ENCODE results near the gene MAGOHB.
"Not testable (repeated sequence)": the region's sequence is repeated elsewhere in the genome, so short reads cannot be mapped to it uniquely, and the experiment has no call there.

MAGOHB gene

GRCh38 chr12:10612110-10612509 lies 1.3 kb downstream of the MAGOHB start:
- DNase-seq (ENCODE audit: low read depth), result no peak

DNA sequence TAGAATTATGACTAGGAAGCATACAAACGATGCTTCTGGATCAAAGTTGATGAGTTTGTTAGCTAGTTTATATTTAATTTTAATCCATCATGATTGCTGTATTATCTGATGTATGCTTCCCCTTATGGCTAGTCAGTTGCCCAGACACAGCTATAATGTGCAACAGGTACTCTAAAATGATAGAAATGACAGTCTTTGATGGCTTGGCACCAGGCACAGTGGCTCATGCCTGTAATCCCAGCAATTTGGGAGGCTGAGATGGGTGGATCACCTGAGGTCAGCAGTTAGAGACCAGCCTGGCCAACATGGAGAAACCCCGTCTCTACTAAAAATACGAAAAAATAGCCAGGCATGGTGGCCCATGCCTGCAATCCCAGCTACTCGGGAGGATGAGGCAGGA lies 2.2 kb downstream of the MAGOHB start:
- not testable (repeated sequence) for DNase-seq (ENCODE audit: low read depth)

DNA sequence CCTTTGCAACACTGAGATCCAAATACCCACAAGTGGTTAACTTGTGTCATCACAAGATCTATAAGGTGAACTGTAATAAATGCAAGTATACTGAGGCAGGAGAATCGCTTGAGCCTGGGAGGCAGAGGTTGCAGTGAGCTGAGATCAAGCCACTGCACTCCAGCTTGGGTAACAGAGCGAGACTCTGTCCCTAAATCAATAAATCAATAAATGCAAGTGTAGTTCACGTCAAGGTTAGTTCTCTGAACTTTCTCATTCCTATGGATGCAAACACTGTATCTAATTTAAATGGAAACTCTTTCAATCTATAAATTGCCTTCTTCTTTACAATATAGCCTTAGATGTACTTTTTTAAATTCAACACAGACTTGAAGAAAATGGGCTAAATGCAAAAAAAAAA lies 3.2 kb downstream of the MAGOHB start:
- DNase-seq (ENCODE audit: low read depth), result no peak

GRCh38 chr12:10607885-10608458 lies 5.4 kb downstream of the MAGOHB start:
- no peak for DNase-seq (ENCODE audit: low read depth)

DNA sequence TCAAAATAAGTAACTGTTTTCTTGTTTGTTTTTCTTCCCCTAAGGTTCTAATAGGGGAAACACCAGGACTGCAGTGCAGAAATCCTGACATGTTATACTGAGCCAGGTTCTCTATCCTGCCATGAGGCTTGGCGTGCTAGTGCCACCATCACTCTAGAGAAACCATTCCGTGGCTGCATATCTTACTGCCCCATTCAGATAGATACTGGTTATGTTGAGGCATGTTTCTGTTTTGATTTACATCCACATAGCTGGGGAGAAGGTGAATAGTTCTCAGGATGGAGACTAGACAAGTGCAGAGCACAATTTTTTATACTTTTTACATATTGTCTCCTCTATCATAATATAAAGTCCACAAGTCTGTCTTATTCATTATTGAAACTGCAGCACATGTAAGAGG lies 11.5 kb downstream of the MAGOHB start:
- DNase-seq (ENCODE audit: low read depth), result no peak

DNA sequence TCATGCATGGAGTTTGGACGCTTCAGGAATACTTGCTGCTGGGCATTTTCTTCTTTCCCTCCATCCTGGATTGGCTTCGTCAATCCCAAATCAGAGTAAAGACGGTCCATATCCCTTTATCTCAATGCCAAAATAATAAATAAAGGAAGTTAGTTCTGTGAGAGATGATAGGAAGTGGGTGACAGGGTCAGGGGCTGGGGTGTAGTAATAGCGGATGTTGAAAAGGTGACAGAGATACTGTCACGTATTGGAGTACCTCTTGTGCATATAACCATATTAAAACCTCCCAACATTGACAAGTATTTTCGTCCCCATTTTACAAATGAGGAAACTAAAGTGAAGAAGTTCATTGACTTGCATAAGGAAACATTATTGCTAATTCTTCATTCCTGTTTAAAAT lies 12.4 kb downstream of the MAGOHB start:
- DNase-seq (ENCODE audit: low read depth), result no peak

DNA sequence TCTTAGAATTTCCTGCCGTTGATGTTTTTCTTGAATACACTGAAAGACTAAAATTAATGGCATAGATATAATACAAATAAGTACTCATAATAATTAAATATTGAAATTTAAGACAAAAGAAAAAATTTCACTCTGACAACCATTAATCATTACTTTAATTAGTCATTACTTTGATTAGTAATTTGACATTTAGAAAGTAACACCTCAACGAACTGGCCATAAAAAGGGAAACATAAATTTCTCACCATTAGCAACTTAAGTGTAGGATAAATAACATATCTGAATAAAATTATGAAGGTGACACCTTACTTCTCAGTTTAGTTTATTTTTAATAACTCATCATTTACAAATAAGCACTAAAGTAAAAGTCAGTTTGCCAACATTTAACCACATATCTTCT lies 17.5 kb downstream of the MAGOHB start:
- DNase-seq (ENCODE audit: low read depth), result no peak

DNA sequence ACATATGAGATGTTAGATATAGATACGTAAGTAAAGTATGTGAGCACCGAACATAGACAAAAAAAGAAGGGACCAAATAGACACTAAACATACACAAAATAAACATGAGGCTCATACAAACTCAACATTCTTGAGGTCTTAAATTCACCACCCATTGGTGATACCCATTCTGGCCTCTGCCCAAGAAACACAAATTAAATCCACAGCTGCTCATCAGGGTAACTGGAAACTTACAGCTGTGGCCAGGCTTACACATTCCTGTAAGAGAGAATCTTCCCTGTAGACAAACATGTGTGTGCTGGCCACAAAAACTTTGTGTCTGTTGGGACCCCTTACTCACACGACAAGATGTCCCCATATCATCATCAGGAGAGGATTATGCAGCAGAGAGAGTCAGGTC lies 22.4 kb downstream of the MAGOHB start:
- DNase-seq (ENCODE audit: low read depth), result no peak

DNA sequence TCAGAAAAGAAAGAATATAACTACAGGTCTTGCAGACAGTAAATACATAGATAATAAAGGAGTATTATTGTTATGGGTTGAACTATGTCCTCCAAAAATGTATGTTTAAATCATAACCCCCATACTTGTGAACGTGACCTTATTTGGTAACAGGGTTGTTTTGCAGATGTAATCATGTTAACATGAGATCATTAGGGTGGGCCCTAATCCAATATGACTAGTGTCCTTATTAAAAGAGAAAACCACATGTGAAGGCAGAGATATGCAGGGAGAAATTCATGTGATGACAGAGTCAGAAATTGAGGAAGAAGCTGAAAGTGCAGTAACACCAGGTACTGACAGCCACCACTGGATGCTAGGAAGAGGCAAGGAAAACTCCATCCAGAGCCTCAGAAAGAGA lies 29.0 kb downstream of the MAGOHB start:
- no peak for DNase-seq (ENCODE audit: low read depth)

DNA sequence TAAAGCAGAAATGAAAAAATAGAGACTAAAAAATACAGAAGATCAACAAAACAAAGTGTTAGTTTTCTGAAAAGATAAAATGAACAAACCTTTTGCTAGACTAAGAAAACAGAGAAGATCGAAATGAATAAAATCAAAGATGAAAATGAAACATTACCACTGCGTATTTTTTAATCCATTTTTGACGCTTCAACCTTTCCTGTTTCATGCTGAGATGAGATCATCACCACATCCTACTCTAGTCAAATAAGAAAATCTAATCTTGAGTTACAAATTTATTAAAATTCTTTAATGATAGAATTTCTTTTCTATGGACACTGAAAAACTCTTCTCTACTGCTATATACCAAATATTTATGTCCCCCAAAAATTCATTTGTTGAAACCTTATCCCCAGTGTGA lies 30.7 kb downstream of the MAGOHB start:
- DNase-seq (ENCODE audit: low read depth), result no peak

DNA sequence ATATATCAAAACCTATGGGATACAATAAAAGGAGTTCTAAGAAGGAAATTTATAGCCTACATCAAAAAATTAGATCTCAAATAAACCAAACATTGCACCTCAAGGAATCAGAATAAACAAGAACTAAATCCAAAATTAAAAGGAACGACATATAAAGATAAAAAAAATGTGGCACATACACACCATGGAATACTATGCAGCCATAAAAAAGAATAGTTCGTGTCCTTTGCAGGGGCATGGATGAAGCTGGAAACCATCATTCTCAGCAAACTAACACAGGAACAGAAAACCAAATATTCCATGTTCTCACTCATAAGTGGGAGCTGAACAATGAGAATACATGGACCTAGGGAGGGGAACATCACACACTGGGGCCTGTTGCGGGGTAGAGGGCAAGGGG lies 31.3 kb downstream of the MAGOHB start:
- DNase-seq (ENCODE audit: low read depth), result not testable (repeated sequence)

DNA sequence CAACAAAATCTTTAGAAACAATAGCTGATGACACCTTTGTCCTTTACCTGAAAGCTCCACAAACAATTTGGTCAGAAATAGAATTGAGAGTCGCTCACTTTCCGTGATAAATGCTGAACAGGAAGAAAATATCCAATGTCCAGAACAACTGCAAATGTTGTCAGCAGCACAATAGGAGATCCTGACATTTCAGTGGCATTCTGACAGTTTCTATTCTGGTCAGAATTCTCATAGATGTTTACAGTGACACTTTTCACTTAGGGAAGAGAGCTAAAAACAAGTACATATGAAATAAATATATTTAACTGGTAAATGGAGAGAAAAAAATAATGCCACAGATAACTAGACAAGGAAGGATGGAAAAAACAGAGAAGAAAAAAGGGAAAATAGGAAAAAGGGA lies 39.1 kb downstream of the MAGOHB start:
- no peak for DNase-seq (ENCODE audit: low read depth)

- peak; percentile 34 for DNase-seq (ENCODE audit: low read depth)
Measured at GRCh38 chr12:10572021-10572490, 41.4 kb downstream of the MAGOHB start.

- no peak for DNase-seq (ENCODE audit: low read depth)
Measured at GRCh38 chr12:10571141-10571540, 42.3 kb downstream of the MAGOHB start.

DNA sequence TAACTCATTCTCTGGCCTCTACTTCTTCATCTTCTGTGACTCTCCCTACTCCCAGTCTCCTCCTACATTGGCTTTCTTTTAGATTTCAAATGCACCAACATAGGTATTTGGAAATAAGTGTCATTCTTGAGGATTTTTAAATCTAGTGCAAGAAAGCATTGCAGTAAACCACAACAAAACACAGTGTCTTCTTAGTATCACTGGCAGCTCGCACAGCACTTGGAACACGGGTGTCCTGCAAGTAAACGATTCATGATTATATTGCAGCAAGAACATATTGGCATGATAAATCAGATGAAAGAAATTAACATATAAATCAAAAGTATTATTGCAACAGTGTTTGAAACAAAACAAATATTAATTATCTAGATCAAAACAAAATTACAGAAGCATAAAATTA lies 45.6 kb downstream of the MAGOHB start:
- no peak for DNase-seq (ENCODE audit: low read depth)

DNA sequence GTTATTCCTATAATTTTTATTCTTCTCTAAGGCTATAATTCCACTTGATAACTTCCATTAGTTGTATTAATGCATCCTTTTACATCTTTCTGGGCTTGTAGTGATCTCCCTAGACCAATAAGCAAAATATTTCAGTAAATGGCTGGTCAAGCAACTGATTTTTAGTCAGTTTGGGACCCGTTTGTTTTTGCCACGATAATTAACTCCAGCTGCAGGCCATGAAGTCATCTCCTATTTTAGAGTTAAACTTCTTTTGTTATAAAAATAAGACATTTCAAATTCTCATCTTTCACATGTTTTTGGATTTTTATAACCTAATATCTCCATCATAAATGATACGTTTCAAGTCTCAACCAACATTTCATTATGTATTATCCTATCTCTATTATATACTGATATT lies 49.4 kb downstream of the MAGOHB start:
- no peak for DNase-seq (ENCODE audit: low read depth)

GRCh38 chr12:10563002-10563401 lies 50.4 kb downstream of the MAGOHB start:
- no peak for DNase-seq (ENCODE audit: low read depth)

DNA sequence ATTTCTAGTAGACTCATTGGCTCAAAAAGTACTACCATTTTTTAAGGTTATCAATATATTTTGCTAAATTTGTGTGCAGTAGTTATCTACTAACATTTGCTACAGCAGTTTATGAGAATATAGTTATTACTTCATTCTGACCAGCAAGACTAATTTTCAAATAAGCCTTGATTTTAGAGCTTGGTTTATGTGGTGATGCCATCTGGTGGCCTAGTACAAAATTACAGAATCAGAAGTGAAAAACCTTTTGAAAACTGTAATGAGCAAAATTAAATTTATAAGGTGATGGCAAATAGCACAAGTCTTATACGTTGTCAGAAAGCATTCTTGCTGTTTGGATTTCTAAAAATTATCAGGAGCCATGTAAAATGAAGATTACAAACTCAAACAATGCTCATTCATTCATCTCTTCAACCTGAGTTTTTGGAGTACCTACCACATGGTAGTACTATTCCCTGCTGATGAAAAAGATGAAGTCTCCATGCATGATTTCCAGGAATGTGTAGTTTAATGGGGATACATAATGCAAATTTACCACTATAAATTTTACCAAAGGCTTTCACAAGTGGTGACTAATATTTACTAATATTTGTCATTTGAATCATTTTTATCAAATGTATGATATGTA lies 51.0 kb downstream of the MAGOHB start:
- DNase-seq (ENCODE audit: low read depth), result peak; percentile 32

DNA sequence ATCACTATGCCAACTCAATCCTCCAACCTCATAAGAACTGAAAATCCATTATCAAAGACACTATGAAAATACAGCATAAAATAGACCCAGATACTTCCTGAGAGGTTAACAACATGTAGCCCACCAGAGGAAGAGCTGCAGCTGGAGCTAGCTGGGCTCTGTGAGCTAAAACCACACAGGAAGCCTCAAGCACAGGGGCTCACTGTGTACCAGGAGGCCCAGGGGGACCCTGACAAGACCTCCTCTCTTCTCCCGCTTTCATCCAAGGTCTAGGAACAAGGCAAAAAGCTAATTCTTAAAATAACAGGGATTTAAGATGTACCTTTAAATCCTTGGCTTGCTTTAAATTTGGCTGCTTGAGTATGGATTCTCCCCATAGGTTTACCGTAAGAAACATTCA lies 54.2 kb downstream of the MAGOHB start:
- DNase-seq (ENCODE audit: low read depth), result no peak

DNA sequence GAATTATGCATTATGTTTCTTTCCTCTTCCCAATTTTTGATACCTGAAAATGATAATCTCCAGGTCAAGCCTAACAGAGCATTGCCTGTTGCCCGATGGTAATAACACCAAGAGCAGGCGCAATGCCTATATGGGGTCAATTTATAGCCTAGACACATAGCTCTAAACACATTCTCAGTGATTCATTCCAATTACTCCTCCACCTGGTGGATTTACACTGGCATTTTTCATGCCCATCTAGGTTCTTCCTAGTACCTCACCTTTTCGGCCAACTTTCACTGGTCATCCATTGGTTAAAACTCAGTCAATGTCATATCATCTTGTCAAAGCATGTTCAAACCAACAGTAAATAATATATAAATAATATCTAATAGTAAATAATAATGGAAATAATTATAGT lies 54.6 kb downstream of the MAGOHB start:
- no peak for DNase-seq (ENCODE audit: low read depth)

- DNase-seq (ENCODE audit: low read depth), result no peak
Measured at GRCh38 chr12:10558301-10558700, 55.1 kb downstream of the MAGOHB start.

GRCh38 chr12:10557766-10558165 lies 55.6 kb downstream of the MAGOHB start:
- DNase-seq (ENCODE audit: low read depth), result no peak

DNA sequence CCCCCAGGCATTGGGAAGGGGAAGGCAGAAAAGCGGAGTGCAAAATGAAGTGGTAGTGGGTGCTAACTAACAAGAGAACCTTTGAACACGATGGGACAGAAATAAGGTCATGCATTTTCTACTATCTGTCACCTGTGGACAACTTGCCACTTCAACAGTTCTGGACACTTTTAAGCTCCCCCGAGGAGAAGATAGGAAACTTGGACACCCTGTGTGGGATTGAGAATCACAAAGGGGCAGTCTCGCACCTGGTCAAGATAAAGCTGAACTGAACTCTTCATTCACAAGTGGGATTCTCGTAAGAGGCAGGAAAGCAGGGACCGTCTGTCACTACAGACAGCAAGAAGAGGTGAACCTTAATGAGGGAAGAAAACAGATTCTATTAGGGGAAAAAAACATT lies 56.1 kb downstream of the MAGOHB start:
- no peak for DNase-seq (ENCODE audit: low read depth)

- DNase-seq (ENCODE audit: low read depth), result no peak
Measured at GRCh38 chr12:10554756-10555481, 58.5 kb downstream of the MAGOHB start.

Measured in fibroblast of the conjunctiva (primary cell).